COLO668 (cell line): ENCODE data around the gene RPL36.

ENCODE experiments used
- DNase-seq: peaks from one replicate; lab custom pipeline; 2025; ENCODE audit not compliant: unreplicated experiment; lab: John Stamatoyannopoulos, UW

The RPL36 gene

GRCh38 chr19:5673752-5674151 lies 16.3 kb upstream of the RPL36 start:
- no peak for DNase-seq

- DNase-seq, result no peak
Measured at GRCh38 chr19:5674714-5675113, 15.4 kb upstream of the RPL36 start.

GRCh38 chr19:5676105-5676771 lies 13.9 kb upstream of the RPL36 start:
- DNase-seq, result peak; percentile 27

DNA sequence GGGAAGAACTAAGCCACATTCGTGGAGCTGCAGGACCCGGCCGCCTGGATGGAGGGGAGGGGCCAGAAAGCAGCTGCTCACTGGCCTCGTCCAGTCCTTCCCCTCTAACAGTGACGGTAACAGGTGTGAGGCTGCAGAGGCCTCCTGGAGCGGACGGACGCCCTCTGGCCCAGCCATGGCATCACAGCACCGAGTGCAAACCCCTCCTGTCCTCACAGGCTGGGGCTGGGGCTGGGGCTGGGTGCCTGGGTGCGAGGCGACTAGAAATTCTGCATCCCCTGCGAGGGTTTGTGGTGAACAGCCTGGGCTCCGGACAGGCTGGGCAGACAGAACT lies 13.4 kb upstream of the RPL36 start:
- peak; percentile 59 for DNase-seq

GRCh38 chr19:5677136-5677535 lies 13.0 kb upstream of the RPL36 start:
- no peak for DNase-seq

DNA sequence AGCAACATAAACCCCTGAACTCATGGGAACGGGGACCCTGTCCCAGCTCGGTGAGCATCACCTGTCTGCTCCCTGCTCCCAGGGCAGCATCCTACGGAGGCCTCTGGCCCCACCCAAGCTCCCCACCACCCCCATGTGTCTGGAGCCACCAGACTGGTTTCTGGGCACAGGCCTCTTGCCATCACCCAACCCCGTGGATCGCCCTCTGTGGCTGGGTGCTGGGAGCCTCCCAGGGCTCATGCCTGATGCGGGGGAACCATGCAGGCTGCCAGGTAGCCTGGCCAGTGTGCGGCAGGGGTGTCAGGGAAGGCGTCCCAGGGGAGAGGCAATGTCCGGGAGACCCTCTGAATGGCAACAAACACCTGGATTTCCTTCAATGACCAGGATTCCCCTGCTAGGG lies 12.5 kb upstream of the RPL36 start:
- DNase-seq, result no peak

- DNase-seq, result no peak
Measured at GRCh38 chr19:5678071-5678718, 11.9 kb upstream of the RPL36 start.

- DNase-seq, result peak; percentile 24
Measured at GRCh38 chr19:5679289-5680083, 10.6 kb upstream of the RPL36 start.

- peak; percentile 36 for DNase-seq
Measured at GRCh38 chr19:5680084-5680436, 10.0 kb upstream of the RPL36 start.

DNA sequence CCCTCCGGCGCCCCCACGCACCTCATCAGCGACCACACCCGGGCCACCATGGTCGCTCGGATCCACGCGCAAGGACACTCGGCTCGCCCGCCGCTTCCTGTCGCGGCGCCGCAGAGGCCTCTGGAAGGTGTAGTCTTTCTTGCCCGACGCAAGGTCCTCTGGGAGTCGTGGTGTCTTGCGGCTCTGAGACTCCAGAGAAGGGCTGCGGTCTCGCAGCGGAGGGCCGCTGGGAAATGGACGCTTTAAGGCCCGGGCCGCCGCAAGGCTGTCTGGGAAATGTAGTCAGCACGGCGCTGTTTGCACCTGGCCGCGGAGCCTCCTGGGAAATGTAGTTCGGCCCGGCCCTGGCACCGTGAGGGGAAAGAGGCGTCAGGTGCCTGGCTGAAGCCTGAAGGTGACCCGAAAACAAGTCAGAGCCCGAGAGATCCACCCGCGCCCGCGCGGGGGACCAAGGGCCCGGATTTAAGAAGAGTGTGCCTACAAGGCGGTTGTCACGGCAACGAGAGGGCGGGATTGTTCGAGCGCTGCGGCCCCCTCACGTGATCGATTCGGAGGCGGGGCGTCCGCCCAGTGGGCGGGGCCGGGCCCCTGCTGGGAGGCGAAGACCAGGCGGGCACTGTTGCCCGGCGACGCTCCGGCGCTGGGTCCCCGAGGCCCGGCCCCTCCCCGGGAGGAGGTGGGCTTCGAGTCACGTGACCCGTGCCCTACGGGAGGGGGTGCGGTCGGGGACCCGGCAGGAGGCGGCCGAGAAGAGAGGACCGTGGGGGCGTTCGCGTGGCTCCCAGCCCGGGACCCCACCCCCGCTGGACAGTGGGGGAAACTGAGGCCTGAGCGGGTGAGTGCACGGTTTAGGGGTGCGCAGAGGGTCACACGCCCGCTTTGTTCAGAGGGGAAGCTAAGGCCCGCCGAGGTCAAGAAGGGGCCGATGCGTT lies 9.4 kb upstream of the RPL36 start, which contains the start of the genes HSD11B1L and MICOS13:
Gene HSD11B1L (plus strand): TSS at position 591 of the 932 bp plus-strand sequence. CDS start 3,806 bp downstream, outside the sequence.
Gene MICOS13 (minus strand): TSS at position 80 of the 932 bp plus-strand sequence. CDS start 30 bp downstream, at position 50.
- peak; percentile 98 for DNase-seq

GRCh38 chr19:5681391-5682106 lies 8.5 kb upstream of the RPL36 start:
- DNase-seq, result no peak

- DNase-seq, result no peak
Measured at GRCh38 chr19:5682107-5682482, 8.0 kb upstream of the RPL36 start.

GRCh38 chr19:5683177-5683886 lies 6.8 kb upstream of the RPL36 start:
- DNase-seq, result no peak

- no peak for DNase-seq
Measured at GRCh38 chr19:5684694-5685430, 5.2 kb upstream of the RPL36 start.

DNA sequence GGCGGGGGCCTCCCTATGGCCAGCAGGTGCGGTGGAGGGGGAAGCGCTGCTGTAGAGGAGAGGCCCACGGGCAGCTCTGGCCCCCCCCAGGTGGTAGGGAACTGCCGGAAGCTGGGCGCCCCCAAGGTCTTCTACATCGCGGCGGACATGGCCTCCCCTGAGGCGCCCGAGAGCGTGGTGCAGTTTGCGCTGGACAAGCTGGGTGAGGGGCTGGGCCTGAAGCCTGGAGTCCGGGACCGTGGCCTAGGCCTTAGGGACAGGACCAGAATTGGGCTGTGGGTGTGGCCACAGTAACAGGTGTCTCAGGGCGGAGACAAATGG lies 3.8 kb upstream of the RPL36 start:
- no peak for DNase-seq

DNA sequence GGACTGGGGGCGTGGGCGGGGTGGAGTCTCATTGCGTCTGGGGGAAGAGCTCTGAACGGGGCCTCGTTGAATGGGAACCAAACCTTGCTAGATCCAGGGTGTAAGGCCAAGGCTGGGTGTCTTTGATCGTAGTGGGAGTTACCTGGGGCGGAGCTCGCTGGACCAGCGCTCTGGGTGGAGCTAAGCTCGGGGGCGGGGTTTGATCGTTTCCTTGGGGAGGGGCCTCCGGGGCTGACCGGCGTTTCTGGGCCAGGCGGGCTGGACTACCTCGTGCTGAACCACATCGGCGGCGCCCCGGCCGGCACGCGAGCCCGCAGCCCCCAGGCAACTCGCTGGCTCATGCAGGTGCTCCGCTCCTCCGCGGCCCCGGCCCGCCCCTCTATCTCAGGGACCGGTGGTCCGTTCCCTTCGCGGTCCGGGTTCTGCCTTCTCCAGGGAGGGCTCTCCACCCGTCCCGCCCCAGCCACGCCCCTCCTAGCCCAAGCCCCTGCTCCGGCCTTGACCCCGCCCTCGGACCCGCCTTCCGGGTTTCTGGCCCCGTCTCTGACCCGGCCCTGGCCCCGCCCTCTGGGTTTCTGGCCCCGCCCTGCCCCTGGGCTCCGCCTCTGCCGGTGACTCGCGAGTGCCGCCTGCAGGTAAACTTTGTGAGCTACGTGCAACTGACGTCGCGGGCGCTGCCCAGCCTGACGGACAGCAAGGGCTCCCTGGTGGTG lies 3.3 kb upstream of the RPL36 start:
- peak; percentile 95 for DNase-seq

DNA sequence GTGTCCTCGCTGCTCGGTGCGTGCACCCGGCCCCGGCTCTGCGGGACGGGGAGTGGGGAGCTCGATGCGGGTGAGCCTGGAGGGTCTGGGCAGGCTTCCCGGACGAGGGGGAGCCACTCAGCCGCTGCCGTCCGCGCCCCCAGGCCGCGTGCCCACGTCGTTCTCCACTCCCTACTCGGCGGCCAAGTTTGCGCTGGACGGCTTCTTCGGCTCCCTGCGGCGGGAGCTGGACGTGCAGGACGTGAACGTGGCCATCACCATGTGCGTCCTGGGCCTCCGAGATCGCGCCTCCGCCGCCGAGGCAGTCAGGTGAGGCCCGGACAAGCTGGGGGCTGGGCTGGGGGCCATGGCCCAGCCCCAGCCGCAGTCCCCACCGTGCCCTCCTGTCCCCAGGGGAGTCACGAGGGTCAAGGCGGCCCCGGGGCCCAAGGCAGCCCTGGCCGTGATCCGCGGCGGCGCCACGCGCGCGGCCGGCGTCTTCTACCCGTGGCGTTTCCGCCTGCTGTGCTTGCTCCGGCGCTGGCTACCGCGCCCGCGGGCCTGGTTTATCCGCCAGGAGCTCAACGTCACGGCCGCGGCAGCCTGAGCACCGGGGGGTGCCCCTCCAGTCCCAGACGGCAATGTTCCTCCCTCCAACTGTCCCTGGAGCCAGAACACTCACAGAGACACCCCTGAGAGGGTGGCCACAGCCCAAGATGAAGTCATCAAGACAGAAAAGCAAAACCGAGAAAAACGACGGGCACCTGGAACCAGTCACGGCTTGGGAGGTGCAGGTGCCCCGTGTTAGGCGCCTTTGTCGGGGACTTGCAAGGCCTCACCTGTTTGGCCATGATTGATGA lies 2.5 kb upstream of the RPL36 start:
- DNase-seq, result no peak
